Vagina (tissue), 2 donors: ENCODE measurements around the gene GP1BB.

ENCODE experiments used
- POLR2A ChIP-seq, 2 donors: fragments of 450-650 bp; IDR thresholded peaks; one replicate each; pipeline ENCODE4 v1.6.1; 2017; ENCODE audit warnings: antibody characterized with exemption in 2 of 2, mild to moderate bottlenecking in 2 of 2, moderate library complexity in 2 of 2
- POLR2AphosphoS5 ChIP-seq, 2 donors: sonication (generic); formaldehyde crosslinking; IDR thresholded peaks; one replicate each; pipeline ENCODE4 v1.9.0; 2017; ENCODE audit warnings: antibody characterized with exemption in 2 of 2, mild to moderate bottlenecking in 2 of 2, low read depth in 1 of 2; ENCODE audit not compliant: insufficient read depth in 1 of 2

- TF ChIP-seq POLR2AphosphoS5 (IDR thresholded peaks at IDR 0.05; ENCODE audit: insufficient read depth in 1 of 2, low read depth in 1 of 2) (no peak), POLR2A (IDR thresholded peaks at IDR 0.05) (no peak)
These were observed 26.6 kb upstream of the GP1BB start for GRCh38 chr22:19696504-19697276.
